ENCODE measurements around the gene RPN2.

GRCh38 chr20:37218441-37218840 is 39.3 kb downstream of the RPN2 start:
- no peak for TF ChIP-seq CTCF (CRISPR knock-in tag; IDR thresholded peaks at IDR 0.05)
- no peak for TF ChIP-seq CCAR2 (optimal IDR thresholded peaks at IDR 0.05; ENCODE audit: low read depth, low read length)
- TF ChIP-seq YY1 (IDR thresholded peaks at IDR 0.05; ENCODE audit: insufficient read depth, insufficient replicate concordance, low read depth, low read length): no peak
- TF ChIP-seq EZH2 (conservative IDR thresholded peaks at IDR 0.05; ENCODE audit: low read depth, low read length): no peak
- TF ChIP-seq RAD21 (CRISPR knock-in tag; IDR thresholded peaks at IDR 0.05): no peak
- TF ChIP-seq FOXC1 (CRISPR knock-in tag; IDR thresholded peaks at IDR 0.05; ENCODE audit: borderline replicate concordance): no peak

All from HepG2 (cell line).